WERI-Rb-1 (cell line): Measurements from ENCODE around the gene SAP30BP.

Source experiments
- DNase-seq: peaks from one replicate; pipeline ENCODE4 v3.0.0-alpha.2; 2020
- H3K27ac ChIP-seq: fragments of 250-450 bp; sonication (Bioruptor Pico); 2 replicates; pipeline ENCODE4 v1.5.1; 2020; ENCODE audit warnings: mild to moderate bottlenecking, moderate library complexity
- H3K27me3 ChIP-seq: fragments of 250-450 bp; sonication (Bioruptor Pico); 2 replicates; pipeline ENCODE4 v1.5.1; 2021; ENCODE audit warnings: mild to moderate bottlenecking, low read depth, moderate library complexity; ENCODE audit not compliant: insufficient read depth, severe bottlenecking
- H3K36me3 ChIP-seq: fragments of 250-450 bp; sonication (Bioruptor Pico); 2 replicates; pipeline ENCODE4 v1.5.1; 2020; ENCODE audit warnings: mild to moderate bottlenecking, moderate library complexity
- H3K4me3 ChIP-seq: 2 replicates; pipeline ENCODE4 v1.5.1; 2011; ENCODE audit warnings: low read depth, mild to moderate bottlenecking, control low read depth, low read length
- H3K9me3 ChIP-seq: fragments of 250-450 bp; sonication (Bioruptor Pico); 2 replicates; pipeline ENCODE4 v1.5.1; 2021; ENCODE audit warnings: mild to moderate bottlenecking, moderate library complexity; ENCODE audit not compliant: severe bottlenecking
- TF ChIP-seq, protein P1 (sequence below): IDR thresholded peaks from 2 replicates; pipeline ENCODE4 v1.5.1; 2011; ENCODE audit warnings: low read depth, mild to moderate bottlenecking, control low read depth, inconsistent platforms, low read length

SAP30BP gene

DNA sequence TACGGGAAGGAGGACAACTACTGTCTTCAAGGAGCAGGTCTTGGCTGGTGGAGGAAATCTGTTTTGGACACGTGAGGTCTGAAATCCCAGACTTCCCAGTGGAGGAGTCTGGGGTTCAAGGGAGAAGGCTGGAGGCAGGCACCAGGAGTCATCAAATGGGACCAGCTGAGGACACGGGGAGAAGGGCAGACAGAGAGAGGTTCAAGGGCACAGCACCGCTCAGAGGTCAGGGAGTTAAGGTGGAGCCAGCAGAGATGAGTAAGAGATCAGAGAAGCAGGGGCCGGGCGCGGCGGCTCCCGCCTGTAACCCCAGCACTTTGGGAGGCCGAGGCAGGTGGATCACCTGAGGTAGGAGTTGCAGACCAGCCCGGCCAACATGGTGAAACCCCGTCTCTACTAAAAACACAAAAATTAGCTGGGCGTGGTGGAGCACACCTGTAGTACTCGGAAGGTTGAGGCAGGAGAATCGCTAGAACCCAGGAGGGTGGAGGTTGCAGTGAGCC is 44.3 kb upstream of the SAP30BP start:
- DNase-seq: no peak
- Histone ChIP-seq H3K36me3 (peaks cover 17% of the 10 kb centered on the region), H3K4me3 (no peak overlapping the region), H3K27ac (no peak overlapping the region), H3K27me3 (no peaks in the 10 kb centered on the region), H3K9me3 (no peaks in the 10 kb centered on the region)
- TF ChIP-seq, protein P1, sequence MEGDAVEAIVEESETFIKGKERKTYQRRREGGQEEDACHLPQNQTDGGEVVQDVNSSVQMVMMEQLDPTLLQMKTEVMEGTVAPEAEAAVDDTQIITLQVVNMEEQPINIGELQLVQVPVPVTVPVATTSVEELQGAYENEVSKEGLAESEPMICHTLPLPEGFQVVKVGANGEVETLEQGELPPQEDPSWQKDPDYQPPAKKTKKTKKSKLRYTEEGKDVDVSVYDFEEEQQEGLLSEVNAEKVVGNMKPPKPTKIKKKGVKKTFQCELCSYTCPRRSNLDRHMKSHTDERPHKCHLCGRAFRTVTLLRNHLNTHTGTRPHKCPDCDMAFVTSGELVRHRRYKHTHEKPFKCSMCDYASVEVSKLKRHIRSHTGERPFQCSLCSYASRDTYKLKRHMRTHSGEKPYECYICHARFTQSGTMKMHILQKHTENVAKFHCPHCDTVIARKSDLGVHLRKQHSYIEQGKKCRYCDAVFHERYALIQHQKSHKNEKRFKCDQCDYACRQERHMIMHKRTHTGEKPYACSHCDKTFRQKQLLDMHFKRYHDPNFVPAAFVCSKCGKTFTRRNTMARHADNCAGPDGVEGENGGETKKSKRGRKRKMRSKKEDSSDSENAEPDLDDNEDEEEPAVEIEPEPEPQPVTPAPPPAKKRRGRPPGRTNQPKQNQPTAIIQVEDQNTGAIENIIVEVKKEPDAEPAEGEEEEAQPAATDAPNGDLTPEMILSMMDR: no peak

DNA sequence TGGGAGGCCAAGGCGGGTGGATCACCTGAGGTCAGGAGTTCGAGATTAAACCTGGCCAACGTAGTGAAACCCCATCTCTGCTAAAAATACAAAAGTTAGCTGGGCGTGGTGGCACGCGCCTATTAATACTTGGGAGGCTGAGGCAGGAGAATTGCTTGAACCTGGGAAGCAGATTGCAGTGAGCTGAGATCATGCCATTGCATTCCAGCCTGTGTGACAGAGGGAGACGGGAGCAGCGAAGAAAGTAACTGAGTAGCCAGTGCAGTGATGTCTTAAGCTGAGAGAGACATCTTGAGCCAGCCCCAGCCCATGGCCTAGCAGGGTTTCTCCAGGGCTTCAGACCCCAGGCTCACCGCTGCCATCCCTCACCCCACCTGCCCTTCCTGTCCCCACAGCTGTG is 43.8 kb upstream of the SAP30BP start:
- peaks cover 17% of the 10 kb centered on the region for H3K36me3 ChIP-seq
- no peak for DNase-seq
- H3K27ac ChIP-seq: no peak overlapping the region
- TF ChIP-seq, protein P1: no peak
- no peak overlapping the region for H3K4me3 ChIP-seq
- no peaks in the 10 kb centered on the region for H3K9me3 ChIP-seq
- no peaks in the 10 kb centered on the region for H3K27me3 ChIP-seq

DNA sequence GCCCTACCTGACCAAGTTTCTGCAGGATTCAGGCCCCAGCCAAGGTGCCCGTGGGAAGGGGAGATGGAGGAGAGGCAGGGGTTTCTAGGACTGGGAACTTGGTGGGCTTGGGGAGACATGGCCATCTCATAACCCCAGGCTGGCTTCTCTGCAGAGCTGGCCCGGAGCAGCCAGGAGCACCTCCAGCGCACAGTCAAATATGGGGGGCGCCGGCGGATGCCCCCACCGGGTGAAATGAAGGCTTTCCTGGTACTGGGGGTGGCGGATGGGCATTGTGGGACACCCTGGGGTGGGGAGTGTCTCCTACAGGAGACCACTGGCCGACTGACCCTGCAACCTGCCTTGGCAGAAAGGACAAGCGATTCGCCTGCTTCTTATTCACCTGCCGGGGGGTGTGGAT is 43.1 kb upstream of the SAP30BP start:
- H3K27me3 ChIP-seq: no peaks in the 10 kb centered on the region
- no peak overlapping the region for H3K4me3 ChIP-seq
- no peaks in the 10 kb centered on the region for H3K9me3 ChIP-seq
- no peak overlapping the region for H3K27ac ChIP-seq
- TF ChIP-seq, protein P1: no peak
- peaks cover 17% of the 10 kb centered on the region for H3K36me3 ChIP-seq
- no peak for DNase-seq

DNA sequence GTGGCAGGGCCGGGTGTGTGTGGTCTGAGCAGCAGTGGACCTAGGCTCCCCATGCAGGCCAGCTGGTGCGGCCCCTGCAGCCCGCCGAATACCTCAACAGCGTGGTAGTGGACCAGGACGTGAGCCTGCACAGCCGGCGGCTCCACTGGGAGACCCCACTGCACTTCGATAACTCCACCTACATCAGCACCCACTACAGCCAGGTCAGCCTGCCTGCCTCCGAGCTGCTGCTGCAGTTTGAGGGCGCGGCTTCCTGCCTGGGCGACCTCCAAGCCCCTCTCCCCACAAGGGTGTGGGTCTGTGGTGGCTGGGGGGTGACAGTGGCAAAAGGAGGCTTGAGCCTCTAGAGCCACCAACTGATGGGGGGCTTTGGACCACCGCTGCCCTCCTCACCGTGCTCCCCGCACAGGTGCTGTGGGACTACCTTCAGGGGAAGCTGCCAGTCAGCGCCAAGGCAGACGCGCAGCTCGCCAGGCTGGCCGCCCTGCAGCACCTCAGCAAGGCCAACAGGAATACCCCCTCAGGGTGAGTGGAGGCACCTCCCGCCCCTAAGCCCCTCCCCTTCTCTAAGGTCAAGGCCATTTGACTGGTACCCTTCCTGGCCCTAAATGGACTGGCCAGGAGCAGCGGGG is 42.3 kb upstream of the SAP30BP start:
- no peaks in the 10 kb centered on the region for H3K27me3 ChIP-seq
- no peak for DNase-seq
- TF ChIP-seq, protein P1: no peak
- H3K36me3 ChIP-seq: peaks cover 17% of the 10 kb centered on the region
- no peak overlapping the region for H3K27ac ChIP-seq
- H3K9me3 ChIP-seq: no peaks in the 10 kb centered on the region
- H3K4me3 ChIP-seq: no peak overlapping the region

DNA sequence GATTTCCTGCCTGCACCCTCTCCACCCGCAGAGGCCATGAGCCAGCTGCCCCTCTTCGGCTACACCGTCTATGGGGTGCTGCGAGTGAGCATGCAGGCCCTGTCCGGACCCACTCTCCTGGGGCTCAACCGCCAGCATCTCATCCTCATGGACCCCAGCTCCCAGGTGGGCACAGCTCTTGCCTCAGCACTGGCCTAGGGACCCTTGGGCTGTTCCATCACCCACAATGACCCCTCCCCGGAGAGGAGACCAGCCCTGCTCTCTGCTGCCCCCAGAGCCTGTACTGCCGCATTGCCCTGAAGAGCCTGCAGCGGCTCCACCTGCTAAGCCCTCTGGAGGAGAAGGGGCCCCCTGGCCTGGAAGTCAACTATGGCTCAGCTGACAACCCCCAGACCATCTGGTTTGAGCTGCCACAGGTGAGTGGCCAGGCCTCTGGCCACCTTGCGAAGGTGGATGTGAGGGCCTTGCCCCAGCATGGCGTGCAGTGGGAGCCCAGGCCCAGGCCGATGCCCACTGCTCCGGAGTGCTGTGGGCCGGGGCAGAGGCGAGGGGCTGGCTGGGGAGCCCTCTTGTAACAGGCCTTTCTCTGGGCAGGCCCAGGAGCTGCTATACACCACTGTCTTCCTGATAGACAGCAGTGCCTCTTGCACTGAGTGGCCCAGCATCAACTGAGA is 41.2 kb upstream of the SAP30BP start:
- peak; percentile 94 for DNase-seq
- Histone ChIP-seq H3K27ac (peak overlapping the region; percentile 80), H3K27me3 (no peaks in the 10 kb centered on the region), H3K36me3 (peaks cover 20% of the 10 kb centered on the region), H3K4me3 (no peak overlapping the region), H3K9me3 (no peaks in the 10 kb centered on the region)
- TF ChIP-seq, protein P1: peak; percentile 99
